GM12891 (cell line): Measurements from ENCODE around the gene SULT1E1.

Experiments
- POLR2A ChIP-seq: IDR thresholded peaks from 2 replicates; pipeline ENCODE4 v1.6.1; 2011; ENCODE audit warnings: low read depth, low read length, control low read depth
- POLR2AphosphoS5 ChIP-seq: IDR thresholded peaks from 2 replicates; pipeline ENCODE4 v1.6.1; 2011; ENCODE audit warnings: low read depth, low read length, control low read depth

GRCh38 chr4:69876071-69876470, 16.1 kb upstream of the SULT1E1 start:
- no peak for TF ChIP-seq POLR2A
- TF ChIP-seq POLR2AphosphoS5 = no peak
